HepG2 (cell line): ENCODE measurements around the gene ELAVL3. TPM values are rescaled to one million over a fixed set of nuclear protein-coding genes. Genes with fewer than 3 reads are reported as not detected.

ENCODE experiments used
- ATF1 ChIP-seq: IDR thresholded peaks from 2 replicates; pipeline ENCODE4 v1.6.1; 2016; ENCODE audit warnings: mild to moderate bottlenecking, control low read depth
- CBX1 ChIP-seq: IDR thresholded peaks from one replicate; pipeline ENCODE4 v1.6.1; 2016; ENCODE audit warnings: antibody characterized with exemption, low read depth
- CCDC6 ChIP-seq: sonication (generic); formaldehyde crosslinking; IDR thresholded peaks from 2 replicates; pipeline ENCODE4 v1.8.1; 2022; ENCODE audit warnings: mild to moderate bottlenecking, missing genetic modification reagents, moderate library complexity
- FOXA3 ChIP-seq: IDR thresholded peaks from 2 replicates; pipeline ENCODE4 v1.6.1; 2016; ENCODE audit warnings: missing genetic modification reagents, missing compliant biosample characterization
- MLXIP ChIP-seq: sonication (generic); formaldehyde crosslinking; IDR thresholded peaks from 2 replicates; pipeline ENCODE4 v1.9.0; 2021; ENCODE audit warnings: missing genetic modification reagents, borderline replicate concordance
- RAD21 ChIP-seq: fragments of 450-650 bp; formaldehyde crosslinking; IDR thresholded peaks from 2 replicates; pipeline ENCODE4 v1.5.0; 2020; ENCODE audit warnings: mild to moderate bottlenecking
- TAF15 ChIP-seq: fragments of 200-400 bp; formaldehyde crosslinking; IDR thresholded peaks from one replicate; pipeline ENCODE4 v1.6.1; 2018; ENCODE audit warnings: mild to moderate bottlenecking, low read depth, low read length; ENCODE audit not compliant: poor library complexity, severe bottlenecking
- TIGD3 ChIP-seq: sonication (generic); formaldehyde crosslinking; IDR thresholded peaks from 2 replicates; pipeline ENCODE4 v1.5.1; 2020; ENCODE audit warnings: mild to moderate bottlenecking, missing genetic modification reagents, borderline replicate concordance
- ZBTB38 ChIP-seq: sonication (generic); formaldehyde crosslinking; IDR thresholded peaks from 2 replicates; pipeline ENCODE4 v1.5.1; 2020; ENCODE audit warnings: mild to moderate bottlenecking, missing genetic modification reagents
- ZMAT3 ChIP-seq: sonication (generic); formaldehyde crosslinking; conservative IDR thresholded peaks from 2 replicates; pipeline ENCODE4 v1.7.0; 2021; ENCODE audit warnings: missing genetic modification reagents
- ZNF274 ChIP-seq: sonication (generic); formaldehyde crosslinking; IDR thresholded peaks from 2 replicates; pipeline ENCODE4 v1.5.1; 2020; ENCODE audit warnings: mild to moderate bottlenecking, missing genetic modification reagents
- ZNF280D ChIP-seq: sonication (generic); formaldehyde crosslinking; IDR thresholded peaks from 2 replicates; pipeline ENCODE4 v1.5.1; 2020; ENCODE audit warnings: mild to moderate bottlenecking, missing genetic modification reagents
- ZNF318 ChIP-seq: sonication (generic); formaldehyde crosslinking; IDR thresholded peaks from 2 replicates; pipeline ENCODE4 v1.4.0; 2020; ENCODE audit warnings: mild to moderate bottlenecking, missing genetic modification reagents
- ZNF331 ChIP-seq: sonication (generic); formaldehyde crosslinking; IDR thresholded peaks from 2 replicates; pipeline ENCODE4 v1.4.0; 2020; ENCODE audit warnings: missing genetic modification reagents
- ZNF792 ChIP-seq: IDR thresholded peaks from 2 replicates; pipeline ENCODE4 v1.6.1; 2016
- polyA plus RNA-seq, 8 experiments: library from polyadenylated mRNA; depleted of rRNA in 3 of 8; stranded (reverse) in 7 of 8; unstranded in 1 of 8; fragments of >200 nt; fragmentation: Illumina TruSeq in 4 of 8; extraction: Trizol in 4 of 8; gene quantifications; 2 replicates each; pipeline versions ENCODE4 v1.2.1 to v1.2.3, GENCODE V29; 2011 to 2016; ENCODE audit warnings: low read depth in 4 of 8, missing spikeins in 1 of 8, mixed read lengths in 1 of 8; ENCODE audit not compliant: insufficient read depth in 1 of 8
- total RNA-seq, 5 experiments: library from RNA; depleted of rRNA; stranded (reverse); fragments of >200 nt; fragmentation: Illumina TruSeq; extraction: Trizol; gene quantifications; 2 replicates each; pipeline ENCODE4 v1.2.3, GENCODE V29; 2016; ENCODE audit warnings: low read depth in 1 of 5

Gene ELAVL3
- total and polyA plus RNA-seq, 2 of the 13 experiments (the other 11 are each of a cell fraction or from before 2014, with no cell fraction given): 0.03 TPM; not detected in 1

- TF ChIP-seq ZNF318 (CRISPR knock-in tag) (0 out of 2 replicates have a peak, but pooled peaks have one; percentile 23), MLXIP (CRISPR knock-in tag) (peak; percentile 83; the same call in 1 of the 2 replicates), ZMAT3 (CRISPR knock-in tag) (no peak), ZNF274 (CRISPR knock-in tag) (no peak), ATF1 (CRISPR knock-in tag) (no peak), RAD21 (CRISPR knock-in tag) (peak; percentile 68), CBX1 (peak; percentile 66), TIGD3 (no peak), ZNF280D (CRISPR knock-in tag) (no peak), ZBTB38 (CRISPR knock-in tag) (peak; percentile 47; the same call in 1 of the 2 replicates), ZNF792 (CRISPR knock-in tag) (0 out of 2 replicates have a peak, but pooled peaks have one; percentile 64), TAF15 (no peak), ZNF331 (CRISPR knock-in tag) (peak; percentile 53; the same call in 1 of the 2 replicates), FOXA3 (CRISPR knock-in tag) (peak; percentile 43), CCDC6 (CRISPR knock-in tag) (peak; percentile 88; the same call in 1 of the 2 replicates)
Observed at GRCh38 chr19:11530432-11530831, 49.6 kb upstream of the ELAVL3 start (continued).
